ENCODE data around the gene CACUL1.
A peak's percentile ranks its signal among the peaks of the same experiment; 100 is the strongest.

Gene CACUL1

GRCh38 chr10:118735294-118735693 lies 19.5 kb downstream of the CACUL1 start:
- no peak for ATAC-seq
- TF ChIP-seq ZFP3 (CRISPR knock-in tag; IDR thresholded peaks at IDR 0.05), result no peak
- TF ChIP-seq BACH2 (CRISPR knock-in tag; IDR thresholded peaks at IDR 0.05; ENCODE audit: borderline replicate concordance), result no peak

GRCh38 chr10:118734475-118734874 lies 20.3 kb downstream of the CACUL1 start:
- no peak for TF ChIP-seq CSDC2 (CRISPR knock-in tag; IDR thresholded peaks at IDR 0.05)
- TF ChIP-seq ZNF8 (CRISPR knock-in tag; IDR thresholded peaks at IDR 0.05), result no peak
- TF ChIP-seq SNAI2 (CRISPR knock-in tag; IDR thresholded peaks at IDR 0.05), result no peak
- no peak for TF ChIP-seq PATZ1 (CRISPR knock-in tag; IDR thresholded peaks at IDR 0.05; ENCODE audit: borderline replicate concordance)
- TF ChIP-seq ZC3H10 (CRISPR knock-in tag; IDR thresholded peaks at IDR 0.05), result no peak
- TF ChIP-seq POU6F1 (CRISPR knock-in tag; IDR thresholded peaks at IDR 0.05; ENCODE audit: borderline replicate concordance, low read depth), result no peak
- TF ChIP-seq ZFP3 (CRISPR knock-in tag; IDR thresholded peaks at IDR 0.05), result no peak
- no peak for TF ChIP-seq ZNF70 (CRISPR knock-in tag; IDR thresholded peaks at IDR 0.05)
- no peak for TF ChIP-seq PPARA (CRISPR knock-in tag; IDR thresholded peaks at IDR 0.05; ENCODE audit: borderline replicate concordance)
- no peak for TF ChIP-seq TCF4 (CRISPR knock-in tag; IDR thresholded peaks at IDR 0.05; ENCODE audit: borderline replicate concordance)
- no peak for TF ChIP-seq OSR1 (CRISPR knock-in tag; IDR thresholded peaks at IDR 0.05)
- TF ChIP-seq ESRRG (CRISPR knock-in tag; IDR thresholded peaks at IDR 0.05), result no peak

GRCh38 chr10:118732245-118733165 lies 22.3 kb downstream of the CACUL1 start:
- TF ChIP-seq ARNTL (CRISPR knock-in tag; IDR thresholded peaks at IDR 0.05; ENCODE audit: borderline replicate concordance, low read depth), result no peak
- TF ChIP-seq PPARA (CRISPR knock-in tag; IDR thresholded peaks at IDR 0.05; ENCODE audit: borderline replicate concordance), result no peak
- no peak for TF ChIP-seq PATZ1 (CRISPR knock-in tag; IDR thresholded peaks at IDR 0.05; ENCODE audit: borderline replicate concordance)
- TF ChIP-seq OSR1 (CRISPR knock-in tag; IDR thresholded peaks at IDR 0.05), result no peak
- TF ChIP-seq ZFP30 (CRISPR knock-in tag; IDR thresholded peaks at IDR 0.05), result no peak
- TF ChIP-seq CSDC2 (CRISPR knock-in tag; IDR thresholded peaks at IDR 0.05), result no peak
- TF ChIP-seq BACH2 (CRISPR knock-in tag; IDR thresholded peaks at IDR 0.05; ENCODE audit: borderline replicate concordance), result no peak
- TF ChIP-seq TSHZ2 (CRISPR knock-in tag; IDR thresholded peaks at IDR 0.05), result no peak
- TF ChIP-seq ZNF565 (CRISPR knock-in tag; conservative IDR thresholded peaks at IDR 0.05; ENCODE audit: low read depth), result no peak
- TF ChIP-seq POU6F1 (CRISPR knock-in tag; IDR thresholded peaks at IDR 0.05; ENCODE audit: borderline replicate concordance, low read depth), result no peak
- TF ChIP-seq ZNF8 (CRISPR knock-in tag; IDR thresholded peaks at IDR 0.05), result no peak
- TF ChIP-seq GLIS3 (CRISPR knock-in tag; IDR thresholded peaks at IDR 0.05), result no peak
- ATAC-seq, result no peak

More at GRCh38 chr10:118734475-118734874, 20.3 kb downstream of the CACUL1 start:
- ATAC-seq, result peak; percentile 26; the same call in 1 of the 3 replicates
